ENCODE measurements around the gene TBRG1.

Gene TBRG1

GRCh38 chr11:124662106-124662505 lies 39.4 kb downstream of the TBRG1 start:
- no peak for DNase-seq (ENCODE audit: low spot score)

- no peak for DNase-seq (ENCODE audit: low spot score)
Measured at GRCh38 chr11:124663861-124664260, 41.2 kb downstream of the TBRG1 start.

- no peak for DNase-seq (ENCODE audit: low spot score)
Measured at GRCh38 chr11:124667601-124668000, 44.9 kb downstream of the TBRG1 start.

GRCh38 chr11:124669193-124669592 lies 46.5 kb downstream of the TBRG1 start:
- peak; percentile 72 for DNase-seq (ENCODE audit: low spot score)

- DNase-seq (ENCODE audit: low spot score), result no peak
Measured at GRCh38 chr11:124670732-124671131, 48.1 kb downstream of the TBRG1 start.

- no peak for DNase-seq (ENCODE audit: low spot score)
Measured at GRCh38 chr11:124672536-124673215, 50.0 kb downstream of the TBRG1 start.

GRCh38 chr11:124673333-124674167 lies 50.9 kb downstream of the TBRG1 start, which contains the start of the genes SIAE and SPA17:
Gene SIAE (minus strand): TSS chr11:124673739. CDS start chr11:124673708, 31 bp downstream.
Gene SPA17 (plus strand): TSS chr11:124673904. CDS start chr11:124675265, 1,361 bp downstream.
- DNase-seq (ENCODE audit: low spot score), result peak; percentile 99

- no peak for DNase-seq (ENCODE audit: low spot score)
Measured at GRCh38 chr11:124674168-124674517, 51.5 kb downstream of the TBRG1 start.

- DNase-seq (ENCODE audit: low spot score), result no peak
Measured at GRCh38 chr11:124674571-124674970, 51.9 kb downstream of the TBRG1 start.

GRCh38 chr11:124676386-124676785 lies 53.7 kb downstream of the TBRG1 start:
- peak; percentile 54 for DNase-seq (ENCODE audit: low spot score)

GRCh38 chr11:124678416-124678815 lies 55.8 kb downstream of the TBRG1 start:
- no peak for DNase-seq (ENCODE audit: low spot score)

GRCh38 chr11:124681421-124681820 lies 58.8 kb downstream of the TBRG1 start:
- no peak for DNase-seq (ENCODE audit: low spot score)

GRCh38 chr11:124682443-124682842 lies 59.8 kb downstream of the TBRG1 start:
- DNase-seq (ENCODE audit: low spot score), result no peak
